ENCODE measurements around the gene CR1L. TPM values are rescaled to one million over a fixed set of nuclear protein-coding genes. Genes with fewer than 3 reads are reported as not detected.
A peak's percentile ranks its signal among the peaks of the same experiment; 100 is the strongest.

The CR1L gene
- total RNA-seq, 2 donors from 2014 or later, result not detected

DNA sequence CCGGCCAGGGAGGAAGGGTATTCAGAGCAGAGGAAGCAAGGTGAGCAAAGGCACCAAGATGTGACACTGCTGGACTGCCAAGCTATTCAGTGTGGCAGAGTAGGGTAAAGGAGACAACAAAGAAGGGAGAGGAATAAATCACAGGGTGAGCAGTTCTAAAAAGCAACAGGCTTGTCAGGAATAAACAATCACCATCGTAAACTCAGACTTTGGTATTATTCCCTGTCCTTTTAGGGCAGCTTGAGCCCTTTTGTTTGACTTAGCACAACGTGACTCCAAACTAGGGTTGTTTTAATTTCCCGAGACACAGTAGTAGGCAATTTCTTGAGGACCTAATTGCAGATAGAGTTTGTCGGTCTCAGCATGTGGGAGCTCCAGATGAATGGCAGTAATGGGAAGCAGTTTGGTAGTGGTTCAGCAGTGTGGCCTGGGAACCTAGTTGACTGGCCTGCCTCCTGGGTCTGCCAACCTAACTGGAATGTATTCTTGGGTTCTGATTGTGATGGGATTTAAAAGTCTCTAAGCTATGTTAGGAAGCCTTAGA lies 4.3 kb downstream of the CR1L start:
- no peaks in the 10 kb centered on the region for H3K36me3 ChIP-seq
- H3K27me3 ChIP-seq, result no peaks in the 10 kb centered on the region
- H3K9me3 ChIP-seq, result no peaks in the 10 kb centered on the region

DNA sequence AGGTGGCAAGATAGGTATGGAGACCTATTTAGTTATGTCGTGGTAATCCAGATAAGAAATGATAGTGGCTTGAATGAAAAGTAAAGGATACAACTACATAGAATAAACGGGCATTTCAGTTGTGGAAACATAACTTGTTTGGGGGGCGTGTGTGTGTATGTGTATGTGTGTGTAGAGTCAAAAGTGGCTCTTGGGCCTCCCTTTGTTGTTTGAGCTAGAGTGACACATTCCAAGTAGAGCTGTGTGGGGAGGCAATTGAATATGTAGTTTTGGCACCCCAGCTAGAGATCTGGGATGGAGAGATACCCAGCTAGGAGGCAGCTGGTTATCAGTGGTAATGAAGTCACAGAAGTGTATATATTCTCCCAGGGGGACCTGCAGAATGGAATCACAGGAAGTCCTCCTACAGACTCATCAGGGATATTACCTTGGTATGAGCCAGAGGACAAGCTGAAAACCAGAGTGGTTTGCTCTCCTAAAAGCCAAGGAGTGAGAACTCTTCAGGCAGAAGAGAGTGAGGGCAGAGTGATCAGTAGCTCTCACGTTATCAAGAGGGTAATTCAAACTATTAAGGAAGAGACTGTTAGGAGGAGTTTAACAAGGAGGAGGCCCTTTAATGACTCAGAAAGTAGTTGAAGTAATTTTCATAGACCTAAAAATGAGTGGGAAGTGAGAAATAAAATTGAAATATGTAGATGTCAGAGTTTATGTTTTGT lies 5.1 kb downstream of the CR1L start:
- no peak overlapping the region for H3K27ac ChIP-seq
- no peaks in the 10 kb centered on the region for H3K27me3 ChIP-seq
- H3K9me3 ChIP-seq, result no peaks in the 10 kb centered on the region
- TF ChIP-seq, protein P1, sequence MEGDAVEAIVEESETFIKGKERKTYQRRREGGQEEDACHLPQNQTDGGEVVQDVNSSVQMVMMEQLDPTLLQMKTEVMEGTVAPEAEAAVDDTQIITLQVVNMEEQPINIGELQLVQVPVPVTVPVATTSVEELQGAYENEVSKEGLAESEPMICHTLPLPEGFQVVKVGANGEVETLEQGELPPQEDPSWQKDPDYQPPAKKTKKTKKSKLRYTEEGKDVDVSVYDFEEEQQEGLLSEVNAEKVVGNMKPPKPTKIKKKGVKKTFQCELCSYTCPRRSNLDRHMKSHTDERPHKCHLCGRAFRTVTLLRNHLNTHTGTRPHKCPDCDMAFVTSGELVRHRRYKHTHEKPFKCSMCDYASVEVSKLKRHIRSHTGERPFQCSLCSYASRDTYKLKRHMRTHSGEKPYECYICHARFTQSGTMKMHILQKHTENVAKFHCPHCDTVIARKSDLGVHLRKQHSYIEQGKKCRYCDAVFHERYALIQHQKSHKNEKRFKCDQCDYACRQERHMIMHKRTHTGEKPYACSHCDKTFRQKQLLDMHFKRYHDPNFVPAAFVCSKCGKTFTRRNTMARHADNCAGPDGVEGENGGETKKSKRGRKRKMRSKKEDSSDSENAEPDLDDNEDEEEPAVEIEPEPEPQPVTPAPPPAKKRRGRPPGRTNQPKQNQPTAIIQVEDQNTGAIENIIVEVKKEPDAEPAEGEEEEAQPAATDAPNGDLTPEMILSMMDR (IDR thresholded peaks at IDR 0.05), result no peak
- no peak overlapping the region for H3K4me3 ChIP-seq
- H3K4me1 ChIP-seq, result peaks cover 0 to 5% of the 10 kb centered on the region in 2 donors
- no peak for DNase-seq (ENCODE audit: low spot score)
- no peaks in the 10 kb centered on the region for H3K36me3 ChIP-seq

More for the DNA sequence above, 4.3 kb downstream of the CR1L start:
- H3K4me1 ChIP-seq, result peaks cover 0 to 10% of the 10 kb centered on the region in 2 donors
- H3K27ac ChIP-seq, result no peak overlapping the region
- H3K4me3 ChIP-seq, result no peak overlapping the region
- TF ChIP-seq, protein P1 (IDR thresholded peaks at IDR 0.05), result no peak
- no peak for DNase-seq (ENCODE audit: low spot score)

DNA sequence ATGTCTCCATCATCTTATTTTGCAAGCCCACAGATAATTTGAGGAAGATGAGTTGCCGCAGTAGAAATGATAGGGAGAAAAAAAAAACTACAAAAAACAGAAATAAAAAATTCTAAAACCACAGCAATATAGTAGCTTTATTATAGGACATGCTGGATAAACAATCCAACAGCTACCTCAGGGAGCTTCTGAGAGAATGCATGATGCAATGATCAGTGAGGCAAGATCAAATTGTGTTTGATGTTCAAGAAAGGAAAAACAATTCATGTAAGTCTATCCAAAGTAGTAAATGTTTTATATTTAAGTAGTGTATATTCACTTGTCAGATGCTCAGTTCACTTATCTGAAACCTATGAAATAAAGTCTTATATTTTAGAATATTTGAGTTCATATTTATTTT lies 6.7 kb downstream of the CR1L start:
- Histone ChIP-seq H3K36me3 (no peaks in the 10 kb centered on the region), H3K27ac (no peak overlapping the region), H3K27me3 (no peaks in the 10 kb centered on the region), H3K9me3 (no peaks in the 10 kb centered on the region), H3K4me3 (no peak overlapping the region), H3K4me1 (no peaks in the 10 kb centered on the region)
- TF ChIP-seq, protein P1 (IDR thresholded peaks at IDR 0.05), result no peak
- DNase-seq (ENCODE audit: low spot score), result no peak

DNA sequence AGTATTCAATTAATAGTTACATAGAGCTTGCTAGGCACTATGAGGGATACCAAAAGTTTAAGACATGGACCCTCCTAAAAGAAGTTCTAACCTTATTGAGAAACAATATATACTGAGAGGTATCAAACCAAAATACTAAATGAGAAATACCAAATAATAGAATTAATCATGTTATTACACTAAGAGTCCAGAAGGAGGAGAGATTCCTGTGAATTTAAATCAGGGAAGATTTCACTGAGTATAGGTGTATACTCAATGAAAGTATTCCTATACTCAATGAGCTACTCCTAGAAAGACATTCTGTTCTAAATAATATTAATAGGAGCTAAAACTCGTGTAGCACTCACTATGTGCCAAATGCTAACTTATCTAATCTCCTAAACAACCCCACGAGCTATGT lies 9.4 kb downstream of the CR1L start:
- Histone ChIP-seq H3K36me3 (no peaks in the 10 kb centered on the region), H3K9me3 (no peaks in the 10 kb centered on the region), H3K4me3 (no peak overlapping the region), H3K4me1 (no peaks in the 10 kb centered on the region), H3K27ac (no peak overlapping the region), H3K27me3 (no peaks in the 10 kb centered on the region)
- no peak for DNase-seq (ENCODE audit: low spot score)
- TF ChIP-seq, protein P1 (IDR thresholded peaks at IDR 0.05), result peak in 1 of 2 donors; percentile 18

DNA sequence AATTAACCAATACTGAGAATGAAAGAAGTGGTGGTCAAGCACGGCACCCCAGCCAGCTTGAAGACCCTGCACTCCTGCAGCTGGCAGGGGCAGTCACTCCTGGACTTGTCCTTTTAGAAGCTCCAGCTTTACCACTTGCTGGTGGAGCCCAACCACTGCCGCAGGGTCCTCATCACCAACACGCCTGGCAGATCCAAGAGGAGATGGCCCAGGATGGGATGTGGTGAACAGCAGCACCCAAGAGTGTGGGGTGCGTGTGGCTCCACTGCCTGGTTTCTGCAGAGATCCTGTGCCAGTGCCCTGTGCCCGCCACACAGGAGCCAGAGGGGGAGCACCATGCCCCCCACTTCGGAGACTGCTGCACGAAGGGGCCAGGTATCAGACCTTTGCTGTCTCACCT lies 13.5 kb downstream of the CR1L start:
- no peaks in the 10 kb centered on the region for H3K36me3 ChIP-seq
- no peaks in the 10 kb centered on the region for H3K9me3 ChIP-seq
- DNase-seq (ENCODE audit: low spot score), result no peak
- H3K27me3 ChIP-seq, result no peaks in the 10 kb centered on the region
- H3K27ac ChIP-seq, result no peak overlapping the region
- H3K4me1 ChIP-seq, result no peaks in the 10 kb centered on the region
- TF ChIP-seq, protein P1 (IDR thresholded peaks at IDR 0.05), result no peak
- no peak overlapping the region for H3K4me3 ChIP-seq
